Astrocyte of the spinal cord (primary cell): ENCODE measurements around the gene LSM7.

Source experiments
- DNase-seq: peaks from one replicate; pipeline ENCODE4 v3.0.0; 2011; ENCODE audit warnings: low read depth, low spot score
- H3K4me3 ChIP-seq: 2 replicates; pipeline ENCODE4 v1.5.1; 2011; ENCODE audit warnings: low read depth, mild to moderate bottlenecking, low read length, moderate library complexity
- in situ Hi-C: cut with HindIII; loops from 2 replicates; pipeline ENCODE4 v1.10.0; 2017; ENCODE audit warnings: low sequenced_read_pairs
- TF ChIP-seq, protein P1 (sequence below): IDR thresholded peaks from 2 replicates; pipeline ENCODE4 v1.5.1; 2012; ENCODE audit warnings: low read depth, mild to moderate bottlenecking, low read length, inconsistent platforms

LSM7 gene

DNA sequence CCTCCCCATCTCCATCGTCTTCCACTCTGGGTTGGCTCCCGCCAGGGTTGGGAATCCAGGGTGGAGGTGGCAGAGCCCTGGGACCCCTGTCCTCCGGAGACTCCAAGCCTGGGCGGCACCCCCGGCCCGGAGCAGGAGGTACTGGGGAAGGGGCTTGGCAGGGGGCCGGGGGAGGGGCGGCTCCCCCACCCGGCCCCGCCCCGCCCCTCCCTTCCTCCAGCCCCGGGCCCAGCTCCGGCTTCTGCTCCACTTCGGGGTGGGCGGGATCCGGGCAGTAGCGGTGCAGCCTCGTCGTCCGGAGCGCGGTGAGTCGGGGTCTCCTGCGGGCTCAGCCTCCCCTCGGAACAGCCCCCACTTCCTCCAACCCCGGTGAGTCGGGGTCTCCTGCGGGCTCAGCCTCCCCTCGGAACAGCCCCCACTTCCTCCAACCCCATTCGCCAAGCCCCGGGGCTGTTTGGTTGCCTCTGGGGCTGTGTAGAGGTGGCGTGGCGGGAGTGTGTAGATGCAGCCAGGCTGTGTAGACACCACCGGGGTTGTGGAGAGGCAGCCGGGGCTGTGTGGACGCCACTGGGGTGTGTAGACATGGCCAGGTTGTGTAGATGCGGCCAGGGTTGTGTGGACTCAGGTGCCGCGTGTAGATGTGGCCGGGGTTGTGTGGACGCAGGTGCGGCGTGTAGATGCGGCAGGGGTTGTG is 31.8 kb upstream of the LSM7 start, which contains the start of gene TMPRSS9:
TSS of gene TMPRSS9 (plus strand) at position 274 of the 694 bp plus-strand sequence. CDS start 29,521 bp downstream, outside the sequence.
- no peak for DNase-seq
- TF ChIP-seq, protein P1, sequence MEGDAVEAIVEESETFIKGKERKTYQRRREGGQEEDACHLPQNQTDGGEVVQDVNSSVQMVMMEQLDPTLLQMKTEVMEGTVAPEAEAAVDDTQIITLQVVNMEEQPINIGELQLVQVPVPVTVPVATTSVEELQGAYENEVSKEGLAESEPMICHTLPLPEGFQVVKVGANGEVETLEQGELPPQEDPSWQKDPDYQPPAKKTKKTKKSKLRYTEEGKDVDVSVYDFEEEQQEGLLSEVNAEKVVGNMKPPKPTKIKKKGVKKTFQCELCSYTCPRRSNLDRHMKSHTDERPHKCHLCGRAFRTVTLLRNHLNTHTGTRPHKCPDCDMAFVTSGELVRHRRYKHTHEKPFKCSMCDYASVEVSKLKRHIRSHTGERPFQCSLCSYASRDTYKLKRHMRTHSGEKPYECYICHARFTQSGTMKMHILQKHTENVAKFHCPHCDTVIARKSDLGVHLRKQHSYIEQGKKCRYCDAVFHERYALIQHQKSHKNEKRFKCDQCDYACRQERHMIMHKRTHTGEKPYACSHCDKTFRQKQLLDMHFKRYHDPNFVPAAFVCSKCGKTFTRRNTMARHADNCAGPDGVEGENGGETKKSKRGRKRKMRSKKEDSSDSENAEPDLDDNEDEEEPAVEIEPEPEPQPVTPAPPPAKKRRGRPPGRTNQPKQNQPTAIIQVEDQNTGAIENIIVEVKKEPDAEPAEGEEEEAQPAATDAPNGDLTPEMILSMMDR: no peak
- in situ Hi-C loops: no loop called here
- no peak within 1 kb of the TSS for H3K4me3 ChIP-seq

DNA sequence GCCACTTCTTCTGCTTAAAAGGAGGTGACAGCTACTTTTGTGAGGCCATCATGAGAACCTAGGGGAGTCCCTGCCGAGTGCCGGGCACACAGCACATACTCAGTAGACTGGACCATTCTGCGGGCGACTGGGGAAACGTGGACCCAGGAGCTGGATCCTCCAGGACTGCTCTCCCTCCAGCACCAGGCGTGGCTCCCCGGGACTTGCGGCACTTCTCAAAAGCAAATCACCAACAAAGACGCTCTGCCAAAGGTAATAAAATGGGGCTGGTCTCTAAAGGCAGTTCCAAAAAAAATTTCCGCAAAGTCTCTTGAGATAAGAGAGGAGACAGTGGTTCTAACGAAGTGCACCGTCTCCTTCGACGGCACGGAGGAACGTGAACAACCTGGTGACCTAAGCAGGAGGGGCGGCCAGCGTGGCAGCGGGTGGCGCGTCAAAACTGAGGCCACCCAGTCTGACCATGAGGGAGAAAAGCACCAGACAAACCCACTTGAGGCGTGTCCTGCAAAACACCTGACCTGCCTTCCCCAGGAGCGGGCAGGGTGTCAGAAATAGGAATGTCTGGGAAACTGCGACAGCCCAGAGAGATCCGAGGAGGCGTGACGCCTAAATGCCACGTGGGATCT is 30.3 kb upstream of the LSM7 start:
- H3K4me3 ChIP-seq: no peak overlapping the region
- DNase-seq: no peak
- TF ChIP-seq, protein P1: no peak
- in situ Hi-C loops: no loop called here

DNA sequence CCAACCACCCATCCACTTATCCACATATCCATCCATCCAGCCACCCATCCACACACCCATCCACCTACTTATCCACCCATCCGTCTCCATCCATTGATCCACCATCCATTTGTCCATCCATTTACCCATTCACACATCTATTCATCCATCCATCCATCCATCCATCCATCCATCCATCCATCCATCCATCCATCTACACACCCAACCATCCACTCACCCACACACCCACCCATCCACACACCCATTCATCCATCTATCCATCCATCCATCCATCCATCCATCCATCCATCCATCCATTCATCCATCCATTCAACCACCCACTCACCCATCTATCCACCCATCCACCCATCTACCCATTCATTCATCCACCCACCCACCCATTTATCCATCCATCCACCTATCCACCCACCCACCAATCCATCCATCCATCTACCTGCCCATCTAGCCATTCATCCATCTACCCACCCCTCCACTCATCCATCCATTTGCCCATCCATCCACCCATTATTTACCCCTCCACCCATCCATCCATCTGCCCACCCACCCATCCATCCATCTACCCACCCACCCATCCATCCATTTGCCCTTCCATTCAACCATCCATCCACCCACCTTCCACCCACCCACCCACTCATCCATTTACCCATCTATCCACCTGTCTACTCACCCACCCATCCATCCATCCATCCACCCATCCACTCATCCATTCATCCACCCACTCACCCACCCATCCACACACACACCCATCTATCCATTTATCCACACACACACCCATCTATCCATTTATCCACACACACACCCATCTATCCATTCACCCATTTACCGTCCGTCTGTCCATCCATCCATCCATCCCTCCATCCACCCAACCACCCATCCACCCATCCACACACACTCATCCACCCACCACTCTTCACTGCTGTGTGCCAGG is 29.2 kb upstream of the LSM7 start:
- TF ChIP-seq, protein P1: no peak
- DNase-seq: no peak
- no peak overlapping the region for H3K4me3 ChIP-seq
- in situ Hi-C loops: no loop called here

DNA sequence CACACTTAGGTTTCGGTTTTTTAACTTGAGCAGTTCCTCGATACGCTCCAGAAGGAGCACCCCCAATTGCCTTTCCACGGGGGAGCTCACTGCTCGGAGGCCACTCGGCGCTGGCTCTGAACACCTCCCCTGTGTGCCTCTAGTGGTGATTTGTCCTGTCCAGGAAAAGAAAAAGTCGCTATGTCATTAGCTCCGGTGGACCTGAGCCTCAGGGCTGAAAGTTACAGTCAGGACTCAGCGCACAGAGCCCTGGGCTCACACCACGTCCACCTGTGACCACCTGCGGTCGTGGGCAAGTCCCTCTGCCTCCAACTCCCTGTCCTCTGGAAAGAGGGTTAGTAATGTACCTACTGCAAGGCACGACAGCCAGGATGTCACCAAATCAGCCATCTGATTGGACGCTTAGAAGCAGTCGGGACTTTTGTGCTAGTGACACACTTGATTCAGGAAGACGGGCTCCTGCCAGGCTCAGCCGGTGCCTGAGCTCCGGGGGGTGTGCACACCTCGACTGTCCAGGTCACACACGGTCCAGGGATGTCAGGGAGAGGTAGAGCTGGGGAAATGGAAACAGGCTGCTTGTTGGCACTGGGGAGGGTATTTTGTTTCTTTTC is 27.8 kb upstream of the LSM7 start:
- in situ Hi-C loops: no loop called here
- no peak overlapping the region for H3K4me3 ChIP-seq
- DNase-seq: no peak
- TF ChIP-seq, protein P1: no peak

DNA sequence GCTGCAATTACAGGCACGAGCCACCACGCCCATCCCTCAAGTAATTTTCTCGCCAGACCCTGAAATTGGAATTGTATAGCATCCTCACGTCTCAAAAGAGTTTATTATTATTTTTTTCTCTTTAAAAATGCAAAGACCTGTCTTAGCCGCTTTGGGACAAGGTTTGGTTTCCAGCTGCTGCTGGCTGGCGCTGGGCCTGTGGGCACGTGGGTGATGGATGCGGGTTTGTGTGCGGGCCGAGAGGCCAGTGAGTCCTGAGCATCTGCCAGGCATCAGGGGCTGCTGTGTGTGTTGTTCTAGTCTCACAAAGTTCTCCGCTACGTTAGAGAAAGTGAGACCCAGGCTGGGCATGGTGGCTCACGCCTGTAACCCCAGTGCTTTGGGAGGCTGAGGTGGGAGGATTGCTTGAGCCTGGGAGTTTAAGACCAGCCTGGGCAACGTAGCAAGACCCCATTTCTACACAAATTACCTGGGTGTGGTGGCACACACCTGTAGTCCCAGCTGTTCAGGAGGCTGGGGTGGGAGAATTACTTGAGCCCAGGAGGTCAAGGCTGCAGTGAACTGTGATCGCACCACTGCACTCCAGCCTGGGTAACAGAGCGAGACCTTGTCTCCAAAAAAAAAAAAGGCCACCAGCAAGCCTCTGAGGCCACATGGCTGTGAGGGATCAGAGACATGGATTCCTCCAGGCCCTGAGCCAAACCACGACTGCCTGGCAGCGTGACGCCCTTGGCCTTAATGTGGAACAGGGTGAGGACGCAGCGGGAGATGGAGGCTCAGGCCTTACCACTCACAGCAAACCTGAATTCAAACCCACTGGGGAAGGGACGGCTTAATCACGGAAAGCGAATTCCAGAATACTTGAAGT is 27.0 kb upstream of the LSM7 start:
- in situ Hi-C loops: no loop called here
- peak; percentile 12 for DNase-seq
- H3K4me3 ChIP-seq: no peak overlapping the region
- TF ChIP-seq, protein P1: no peak
